SK-N-SH treated with all-trans-retinoic acid at 6 μM for 48 hours (cell line): ENCODE measurements around the gene SMOC1.

Experiments
- BACH2 ChIP-seq: fragments of 250-450 bp; sonication (Bioruptor Pico); IDR thresholded peaks from 2 replicates; pipeline ENCODE4 v1.9.0; 2021; ENCODE audit warnings: mild to moderate bottlenecking, borderline replicate concordance
- ESRRG ChIP-seq: fragments of 250-450 bp; sonication (Bioruptor Pico); IDR thresholded peaks from 2 replicates; pipeline ENCODE4 v1.6.1; 2021; ENCODE audit warnings: mild to moderate bottlenecking
- GLIS3 ChIP-seq: fragments of 250-450 bp; sonication (Bioruptor Pico); IDR thresholded peaks from 2 replicates; pipeline ENCODE4 v1.5.0; 2020; ENCODE audit warnings: mild to moderate bottlenecking, moderate library complexity
- OSR1 ChIP-seq: fragments of 250-450 bp; sonication (Bioruptor Pico); IDR thresholded peaks from 2 replicates; pipeline ENCODE4 v1.8.0; 2022; ENCODE audit warnings: moderate library complexity, mild to moderate bottlenecking, inconsistent platforms
- PATZ1 ChIP-seq: fragments of 250-450 bp; sonication (Bioruptor Pico); IDR thresholded peaks from 2 replicates; pipeline ENCODE4 v1.8.0; 2020; ENCODE audit warnings: mild to moderate bottlenecking, moderate library complexity, borderline replicate concordance
- PPARA ChIP-seq: fragments of 250-450 bp; sonication (Bioruptor Pico); IDR thresholded peaks from 2 replicates; pipeline ENCODE4 v1.5.0; 2020; ENCODE audit warnings: mild to moderate bottlenecking, borderline replicate concordance
- ZNF70 ChIP-seq: fragments of 450-650 bp; formaldehyde crosslinking; IDR thresholded peaks from 2 replicates; pipeline ENCODE4 v1.5.0; 2020; ENCODE audit warnings: mild to moderate bottlenecking, moderate library complexity
- TF ChIP-seq, protein P1 (sequence below): fragments of 250-450 bp; sonication (Bioruptor Pico); IDR thresholded peaks from 2 replicates; pipeline ENCODE4 v1.5.0; 2020; ENCODE audit warnings: mild to moderate bottlenecking, moderate library complexity

GRCh38 chr14:69937367-69938081, 58.3 kb downstream of the SMOC1 start:
- TF ChIP-seq BACH2 (no peak), ESRRG (CRISPR knock-in tag) (no peak), PATZ1 (no peak), OSR1 (CRISPR knock-in tag) (no peak), GLIS3 (no peak), PPARA (CRISPR knock-in tag) (no peak), ZNF70 (CRISPR knock-in tag) (no peak)
- TF ChIP-seq, protein P1, sequence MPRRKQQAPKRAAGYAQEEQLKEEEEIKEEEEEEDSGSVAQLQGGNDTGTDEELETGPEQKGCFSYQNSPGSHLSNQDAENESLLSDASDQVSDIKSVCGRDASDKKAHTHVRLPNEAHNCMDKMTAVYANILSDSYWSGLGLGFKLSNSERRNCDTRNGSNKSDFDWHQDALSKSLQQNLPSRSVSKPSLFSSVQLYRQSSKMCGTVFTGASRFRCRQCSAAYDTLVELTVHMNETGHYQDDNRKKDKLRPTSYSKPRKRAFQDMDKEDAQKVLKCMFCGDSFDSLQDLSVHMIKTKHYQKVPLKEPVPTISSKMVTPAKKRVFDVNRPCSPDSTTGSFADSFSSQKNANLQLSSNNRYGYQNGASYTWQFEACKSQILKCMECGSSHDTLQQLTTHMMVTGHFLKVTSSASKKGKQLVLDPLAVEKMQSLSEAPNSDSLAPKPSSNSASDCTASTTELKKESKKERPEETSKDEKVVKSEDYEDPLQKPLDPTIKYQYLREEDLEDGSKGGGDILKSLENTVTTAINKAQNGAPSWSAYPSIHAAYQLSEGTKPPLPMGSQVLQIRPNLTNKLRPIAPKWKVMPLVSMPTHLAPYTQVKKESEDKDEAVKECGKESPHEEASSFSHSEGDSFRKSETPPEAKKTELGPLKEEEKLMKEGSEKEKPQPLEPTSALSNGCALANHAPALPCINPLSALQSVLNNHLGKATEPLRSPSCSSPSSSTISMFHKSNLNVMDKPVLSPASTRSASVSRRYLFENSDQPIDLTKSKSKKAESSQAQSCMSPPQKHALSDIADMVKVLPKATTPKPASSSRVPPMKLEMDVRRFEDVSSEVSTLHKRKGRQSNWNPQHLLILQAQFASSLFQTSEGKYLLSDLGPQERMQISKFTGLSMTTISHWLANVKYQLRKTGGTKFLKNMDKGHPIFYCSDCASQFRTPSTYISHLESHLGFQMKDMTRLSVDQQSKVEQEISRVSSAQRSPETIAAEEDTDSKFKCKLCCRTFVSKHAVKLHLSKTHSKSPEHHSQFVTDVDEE (CRISPR knock-in tag) = no peak
